Measurements from ENCODE around the gene SLC25A3. TPM values are rescaled to one million over a fixed set of nuclear protein-coding genes. Genes with fewer than 3 reads are reported as not detected.
A peak's percentile ranks its signal among the peaks of the same experiment; 100 is the strongest.

SLC25A3 gene
- total and polyA plus RNA-seq, 2 of the 13 experiments (the other 11 are each of a cell fraction or from before 2014, with no cell fraction given): 292 to 829 TPM

GRCh38 chr12:98592825-98593322 is 612 bp upstream of the SLC25A3 start:
- peak overlapping the region; percentile 59 to 97 (median 65) for H3K4me3 ChIP-seq (replicated peaks in 1 of 3; ENCODE audit: insufficient read depth in 1 of 3, low read depth in 2 of 3, low read length in 3 of 3)
- peak; percentile 13; the same call in 1 of the 2 replicates for TF ChIP-seq ZNF414 (CRISPR knock-in tag; IDR thresholded peaks at IDR 0.05)
- TF ChIP-seq GMEB2 (CRISPR knock-in tag; IDR thresholded peaks at IDR 0.05; ENCODE audit: low read depth): no peak
- TF ChIP-seq ZNF567 (CRISPR knock-in tag; IDR thresholded peaks at IDR 0.05; ENCODE audit: borderline replicate concordance): peak; percentile 59; the same call in 1 of the 2 replicates
- peak; percentile 31; the same call in 1 of the 2 replicates for TF ChIP-seq CEBPG (CRISPR knock-in tag; IDR thresholded peaks at IDR 0.05)
- 0 out of 2 replicates have a peak, but pooled peaks have one; percentile 36 for TF ChIP-seq NAIF1 (CRISPR knock-in tag; IDR thresholded peaks at IDR 0.05; ENCODE audit: borderline replicate concordance)
- TF ChIP-seq MXI1 (IDR thresholded peaks at IDR 0.05; ENCODE audit: borderline replicate concordance, low read depth, low read length): no peak
- peaks cover 47% of the 10 kb centered on the region for H3K4me1 ChIP-seq (ENCODE audit: insufficient read depth, low read length)
- peak overlapping the region; percentile 70 for H3K4me2 ChIP-seq (ENCODE audit: low read depth, low read length)
- peak overlapping the region; percentile 51 for H2AFZ ChIP-seq (ENCODE audit: low read length)
- intact Hi-C loops (cut with micrococcal nuclease; ENCODE audit: unreplicated experiment) (loop anchor here (1.0 to 5.0 kb wide), 3 partner anchors 51 to 91 kb away; partner anchors contain the start of genes IKBIP and TMPO), in situ Hi-C loops (cut with HindIII; ENCODE audit: extremely low pct_ligation_motif_present, low pct_unique_long_range_greater_than_20kb) (no loop called here)
- peaks cover 42% of the 10 kb centered on the region for H3K79me2 ChIP-seq (ENCODE audit: insufficient read depth, low read length)
- ChIA-PET CTCF (ENCODE audit: low intra/inter-chr PET ratio, low total read pairs) (no interaction called here), POLR2A (interaction anchor here (0.6 to 3.3 kb wide), 23 partner anchors 9 to 1817 kb away, joined by 3 to 32 read pairs (median 5); partner anchors contain the start of genes APAF1, IKBIP and TMPO)
- peak; percentile 12 for ATAC-seq
- peak overlapping the region; percentile 52 for H3K27ac ChIP-seq (ENCODE audit: extremely low read length, insufficient read depth, low read length)
- FAIRE-seq: no peak
- peaks cover 27% of the 10 kb centered on the region for H4K20me1 ChIP-seq (ENCODE audit: insufficient read depth, low read length)
- peak overlapping the region; percentile 64 for H3K9ac ChIP-seq (ENCODE audit: insufficient read depth, low read depth, low read length)
- H3K36me3 ChIP-seq (replicated peaks in 1 of 2; ENCODE audit: control insufficient read depth in 1 of 2, insufficient read depth in 2 of 2, low read length in 2 of 2): peaks cover 8 to 16% of the 10 kb centered on the region in 2 experiments
- BruUV-seq (replicated peaks): TSS peak; percentile 96
- WGBS (ENCODE audit: low lambda C conversion rate): 6% methylated on average over 9 of the region's 9 CpGs
- no peaks in the 10 kb centered on the region; a peak in 1 of 5 replicates for H3K27me3 ChIP-seq (ENCODE audit: control insufficient read depth in 1 of 2, insufficient read depth in 2 of 2, low read length in 2 of 2)
- DNase-seq (ENCODE audit: low spot score): no peak
- no peaks in the 10 kb centered on the region for H3K9me3 ChIP-seq (ENCODE audit: low read length)

All from HepG2 (cell line).